ENCODE measurements around the gene SLC9A4.

Gene SLC9A4

GRCh38 chr2:102446936-102447335, 26.1 kb upstream of the SLC9A4 start:
- H3K27ac ChIP-seq: no peak overlapping the region
- H3K4me3 ChIP-seq (ENCODE audit: low read depth, low read length): no peak overlapping the region
- H3K36me3 ChIP-seq (ENCODE audit: control insufficient read depth, insufficient read depth, low read length): no peaks in the 10 kb centered on the region
- H3K9me3 ChIP-seq (ENCODE audit: control insufficient read depth, low read length): no peaks in the 10 kb centered on the region
- H3K27me3 ChIP-seq (ENCODE audit: control insufficient read depth, insufficient read depth, low read length): no peaks in the 10 kb centered on the region
- H3K9ac ChIP-seq: no peak overlapping the region
- no peaks in the 10 kb centered on the region for H3K4me1 ChIP-seq
- no peak for TF ChIP-seq CTCF (IDR thresholded peaks at IDR 0.05)
- H3K4me2 ChIP-seq (ENCODE audit: low read length): no peak overlapping the region
- no peak overlapping the region for H2AFZ ChIP-seq
- no peaks in the 10 kb centered on the region for H3K79me2 ChIP-seq

- H2AFZ ChIP-seq: no peak overlapping the region
- no peaks in the 10 kb centered on the region for H3K27me3 ChIP-seq (ENCODE audit: control insufficient read depth, insufficient read depth, low read length)
- H3K9me3 ChIP-seq (ENCODE audit: control insufficient read depth, low read length): no peaks in the 10 kb centered on the region
- H3K9ac ChIP-seq: no peak overlapping the region
- H3K79me2 ChIP-seq: no peaks in the 10 kb centered on the region
- H3K36me3 ChIP-seq (ENCODE audit: control insufficient read depth, insufficient read depth, low read length): no peaks in the 10 kb centered on the region
- no peak overlapping the region for H3K4me2 ChIP-seq (ENCODE audit: low read length)
- no peak overlapping the region for H3K27ac ChIP-seq
- no peaks in the 10 kb centered on the region for H3K4me1 ChIP-seq
- TF ChIP-seq CTCF (IDR thresholded peaks at IDR 0.05): peak; percentile 71
- no peak overlapping the region for H3K4me3 ChIP-seq (ENCODE audit: low read depth, low read length)
These were observed 23.6 kb upstream of the SLC9A4 start for GRCh38 chr2:102449370-102449974.

- Histone ChIP-seq H3K27ac (no peak overlapping the region), H2AFZ (no peak overlapping the region), H3K9ac (no peak overlapping the region), H3K4me2 (ENCODE audit: low read length) (no peak overlapping the region), H3K9me3 (ENCODE audit: control insufficient read depth, low read length) (no peaks in the 10 kb centered on the region), H3K27me3 (ENCODE audit: control insufficient read depth, insufficient read depth, low read length) (no peaks in the 10 kb centered on the region), H3K79me2 (no peaks in the 10 kb centered on the region), H3K4me3 (ENCODE audit: low read depth, low read length) (no peak overlapping the region), H3K36me3 (ENCODE audit: control insufficient read depth, insufficient read depth, low read length) (no peaks in the 10 kb centered on the region), H3K4me1 (no peaks in the 10 kb centered on the region)
- TF ChIP-seq CTCF (IDR thresholded peaks at IDR 0.05): no peak
These were observed 21.1 kb upstream of the SLC9A4 start for GRCh38 chr2:102451968-102452367.

- H3K4me1 ChIP-seq: no peaks in the 10 kb centered on the region
- no peak overlapping the region for H2AFZ ChIP-seq
- H3K4me2 ChIP-seq (ENCODE audit: low read length): no peak overlapping the region
- no peaks in the 10 kb centered on the region for H3K36me3 ChIP-seq (ENCODE audit: control insufficient read depth, insufficient read depth, low read length)
- no peak for TF ChIP-seq CTCF (IDR thresholded peaks at IDR 0.05)
- no peak overlapping the region for H3K4me3 ChIP-seq (ENCODE audit: low read depth, low read length)
- H3K27ac ChIP-seq: no peak overlapping the region
- H3K9ac ChIP-seq: no peak overlapping the region
- H3K9me3 ChIP-seq (ENCODE audit: control insufficient read depth, low read length): no peaks in the 10 kb centered on the region
- no peaks in the 10 kb centered on the region for H3K27me3 ChIP-seq (ENCODE audit: control insufficient read depth, insufficient read depth, low read length)
- no peaks in the 10 kb centered on the region for H3K79me2 ChIP-seq
These were observed 19.5 kb upstream of the SLC9A4 start for GRCh38 chr2:102453501-102453900.

GRCh38 chr2:102455061-102455670, 17.9 kb upstream of the SLC9A4 start:
- Histone ChIP-seq H3K27ac (no peak overlapping the region), H3K9me3 (ENCODE audit: control insufficient read depth, low read length) (no peaks in the 10 kb centered on the region), H3K9ac (no peak overlapping the region), H3K4me2 (ENCODE audit: low read length) (no peak overlapping the region), H3K36me3 (ENCODE audit: control insufficient read depth, insufficient read depth, low read length) (no peaks in the 10 kb centered on the region), H3K79me2 (no peaks in the 10 kb centered on the region), H3K4me3 (ENCODE audit: low read depth, low read length) (no peak overlapping the region), H2AFZ (no peak overlapping the region), H3K27me3 (ENCODE audit: control insufficient read depth, insufficient read depth, low read length) (no peaks in the 10 kb centered on the region), H3K4me1 (no peaks in the 10 kb centered on the region)
- no peak for TF ChIP-seq CTCF (IDR thresholded peaks at IDR 0.05)
